ENCODE measurements around the gene ZFP2. TPM values are rescaled to one million over a fixed set of nuclear protein-coding genes. Genes with fewer than 3 reads are reported as not detected.
A peak's percentile ranks its signal among the peaks of the same experiment; 100 is the strongest.

The ZFP2 gene
- total and polyA plus RNA-seq, 2 experiments from 2014 or later: 0.42 to 0.61 TPM

DNA sequence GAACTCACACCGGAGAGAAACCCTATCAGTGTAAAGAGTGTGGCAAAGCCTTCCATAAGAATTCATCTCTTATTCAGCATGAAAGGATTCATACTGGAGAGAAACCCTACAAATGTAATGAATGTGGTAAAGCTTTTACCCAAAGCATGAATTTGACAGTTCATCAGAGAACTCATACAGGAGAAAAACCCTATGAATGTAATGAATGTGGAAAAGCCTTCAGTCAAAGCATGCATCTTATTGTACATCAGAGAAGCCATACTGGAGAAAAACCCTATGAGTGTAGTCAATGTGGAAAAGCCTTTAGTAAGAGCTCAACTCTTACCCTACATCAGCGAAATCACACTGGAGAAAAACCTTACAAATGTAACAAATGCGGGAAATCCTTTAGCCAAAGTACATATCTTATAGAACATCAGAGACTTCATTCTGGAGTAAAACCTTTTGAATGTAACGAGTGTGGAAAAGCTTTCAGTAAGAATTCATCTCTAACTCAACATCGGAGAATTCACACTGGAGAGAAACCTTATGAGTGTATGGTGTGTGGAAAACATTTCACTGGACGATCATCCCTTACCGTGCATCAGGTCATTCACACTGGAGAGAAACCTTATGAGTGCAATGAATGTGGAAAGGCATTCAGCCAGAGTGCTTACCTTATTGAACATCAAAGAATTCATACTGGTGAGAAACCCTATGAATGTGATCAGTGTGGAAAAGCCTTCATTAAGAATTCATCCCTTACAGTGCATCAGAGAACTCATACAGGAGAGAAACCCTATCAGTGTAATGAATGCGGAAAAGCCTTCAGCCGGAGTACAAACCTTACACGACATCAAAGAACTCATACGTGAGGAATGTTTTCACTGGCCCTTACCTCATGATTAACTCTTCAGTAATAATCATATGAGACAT lies 36.4 kb downstream of the ZFP2 start (continued):
- TF ChIP-seq, protein P1, sequence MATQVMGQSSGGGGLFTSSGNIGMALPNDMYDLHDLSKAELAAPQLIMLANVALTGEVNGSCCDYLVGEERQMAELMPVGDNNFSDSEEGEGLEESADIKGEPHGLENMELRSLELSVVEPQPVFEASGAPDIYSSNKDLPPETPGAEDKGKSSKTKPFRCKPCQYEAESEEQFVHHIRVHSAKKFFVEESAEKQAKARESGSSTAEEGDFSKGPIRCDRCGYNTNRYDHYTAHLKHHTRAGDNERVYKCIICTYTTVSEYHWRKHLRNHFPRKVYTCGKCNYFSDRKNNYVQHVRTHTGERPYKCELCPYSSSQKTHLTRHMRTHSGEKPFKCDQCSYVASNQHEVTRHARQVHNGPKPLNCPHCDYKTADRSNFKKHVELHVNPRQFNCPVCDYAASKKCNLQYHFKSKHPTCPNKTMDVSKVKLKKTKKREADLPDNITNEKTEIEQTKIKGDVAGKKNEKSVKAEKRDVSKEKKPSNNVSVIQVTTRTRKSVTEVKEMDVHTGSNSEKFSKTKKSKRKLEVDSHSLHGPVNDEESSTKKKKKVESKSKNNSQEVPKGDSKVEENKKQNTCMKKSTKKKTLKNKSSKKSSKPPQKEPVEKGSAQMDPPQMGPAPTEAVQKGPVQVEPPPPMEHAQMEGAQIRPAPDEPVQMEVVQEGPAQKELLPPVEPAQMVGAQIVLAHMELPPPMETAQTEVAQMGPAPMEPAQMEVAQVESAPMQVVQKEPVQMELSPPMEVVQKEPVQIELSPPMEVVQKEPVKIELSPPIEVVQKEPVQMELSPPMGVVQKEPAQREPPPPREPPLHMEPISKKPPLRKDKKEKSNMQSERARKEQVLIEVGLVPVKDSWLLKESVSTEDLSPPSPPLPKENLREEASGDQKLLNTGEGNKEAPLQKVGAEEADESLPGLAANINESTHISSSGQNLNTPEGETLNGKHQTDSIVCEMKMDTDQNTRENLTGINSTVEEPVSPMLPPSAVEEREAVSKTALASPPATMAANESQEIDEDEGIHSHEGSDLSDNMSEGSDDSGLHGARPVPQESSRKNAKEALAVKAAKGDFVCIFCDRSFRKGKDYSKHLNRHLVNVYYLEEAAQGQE (IDR thresholded peaks at IDR 0.05; ENCODE audit: unreplicated experiment): no peak
- TF ChIP-seq ZNF114 (CRISPR knock-in tag; IDR thresholded peaks at IDR 0.05): no peak
- no peak for TF ChIP-seq STAT1 (IDR thresholded peaks at IDR 0.05; ENCODE audit: unreplicated experiment)

DNA sequence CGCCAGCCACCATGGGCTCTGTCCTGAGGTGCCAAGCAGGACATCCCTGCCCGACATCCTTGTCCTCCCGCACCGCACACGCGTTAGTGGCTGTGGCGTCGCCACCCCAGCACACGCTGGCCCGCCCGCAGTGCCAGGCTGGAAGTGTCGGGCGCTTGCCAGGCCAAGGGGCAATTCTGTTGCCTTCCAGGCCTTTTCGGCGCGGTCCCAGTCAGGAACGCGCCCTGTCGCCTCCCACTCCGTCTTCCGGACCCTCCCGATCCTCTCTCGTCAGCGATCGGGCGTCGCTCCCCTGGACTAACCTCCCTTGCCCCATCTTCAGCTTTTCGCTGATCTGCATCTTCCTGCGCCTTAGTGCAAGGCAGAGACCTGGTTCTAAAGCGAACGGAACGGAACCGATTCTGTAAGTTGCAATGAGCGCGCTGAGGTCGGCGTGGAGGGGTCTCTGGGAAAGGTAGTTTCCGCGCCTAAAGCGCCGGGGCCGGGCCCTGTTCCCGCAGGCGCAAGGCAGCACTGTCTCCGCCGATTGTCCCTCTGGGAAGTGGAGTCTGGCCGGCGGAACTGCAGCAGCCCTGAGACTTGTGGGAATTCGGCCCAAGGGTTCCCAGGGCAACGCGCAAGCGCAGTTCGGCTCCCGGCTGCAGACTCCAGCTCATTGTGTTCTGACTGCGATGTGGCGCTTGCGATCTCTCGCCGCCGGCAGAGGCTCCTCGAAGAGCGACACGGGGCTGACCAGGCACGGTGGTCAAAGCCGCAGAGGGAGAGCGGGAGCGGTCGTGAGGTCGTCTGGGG lies 45.1 kb downstream of the ZFP2 start, which contains the start of gene ZNF454:
TSS of gene ZNF454 (plus strand) at position 630 of the 792 bp plus-strand sequence. CDS start 1,594 bp downstream, outside the sequence.
- H3K4me1 Mint-ChIP-seq: no peaks in the 10 kb centered on the region
- H3K4me3 ChIP-seq: peak within 1 kb of the TSS; percentile 88
- TF ChIP-seq NANOG (IDR thresholded peaks at IDR 0.05; ENCODE audit: borderline replicate concordance) (no peak), POLR2AphosphoS5 (IDR thresholded peaks at IDR 0.05; ENCODE audit: low read depth) (peak; percentile 85)
- TF ChIP-seq, protein P2, sequence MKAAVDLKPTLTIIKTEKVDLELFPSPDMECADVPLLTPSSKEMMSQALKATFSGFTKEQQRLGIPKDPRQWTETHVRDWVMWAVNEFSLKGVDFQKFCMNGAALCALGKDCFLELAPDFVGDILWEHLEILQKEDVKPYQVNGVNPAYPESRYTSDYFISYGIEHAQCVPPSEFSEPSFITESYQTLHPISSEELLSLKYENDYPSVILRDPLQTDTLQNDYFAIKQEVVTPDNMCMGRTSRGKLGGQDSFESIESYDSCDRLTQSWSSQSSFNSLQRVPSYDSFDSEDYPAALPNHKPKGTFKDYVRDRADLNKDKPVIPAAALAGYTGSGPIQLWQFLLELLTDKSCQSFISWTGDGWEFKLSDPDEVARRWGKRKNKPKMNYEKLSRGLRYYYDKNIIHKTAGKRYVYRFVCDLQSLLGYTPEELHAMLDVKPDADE (IDR thresholded peaks at IDR 0.05): peak; percentile 96
- no peaks in the 10 kb centered on the region for H4K20me1 ChIP-seq (replicated peaks; ENCODE audit: insufficient read depth)
- no peak within 1 kb of the TSS for H3K4me3 Mint-ChIP-seq
- no peaks in the 10 kb centered on the region; the same call in 1 of the 2 replicates for H3K4me1 ChIP-seq (ENCODE audit: insufficient read depth)
- H3K27me3 ChIP-seq (ENCODE audit: insufficient read depth): no peaks in the 10 kb centered on the region; the same call in 1 of the 2 replicates
- peak within 1 kb of the TSS; percentile 98 for H2AFZ ChIP-seq
- peaks cover 9% of the 10 kb centered on the region; the same call in 1 of the 2 replicates for H3K9me2 ChIP-seq (ENCODE audit: insufficient read depth)
- peak within 1 kb of the TSS; percentile 76 for H3K27ac ChIP-seq (ENCODE audit: low read depth)
- H3K4me2 ChIP-seq: peak within 1 kb of the TSS; percentile 93
- H3K79me2 ChIP-seq (replicated peaks; ENCODE audit: insufficient read depth): no peaks in the 10 kb centered on the region; the same call in 1 of the 2 replicates
- H3K36me3 ChIP-seq (ENCODE audit: insufficient read depth): peaks cover 5% of the 10 kb centered on the region; the same call in 1 of the 2 replicates
- no peak for ATAC-seq
- peak; percentile 98 for DNase-seq (ENCODE audit: low spot score)
- 0 out of 2 replicates have a peak, but pooled peaks cover 8% of the 10 kb centered on the region for H3F3A ChIP-seq (replicated peaks; ENCODE audit: low read depth)
- H3K27me3 Mint-ChIP-seq (ENCODE audit: insufficient read depth, low read depth, poor library complexity): peaks cover 4% of the 10 kb centered on the region
- peaks cover 99% of the 10 kb centered on the region for H3K9me3 Mint-ChIP-seq
- H3K27ac Mint-ChIP-seq: no peak within 1 kb of the TSS
- H3K36me3 Mint-ChIP-seq (ENCODE audit: low read depth): peaks cover 57% of the 10 kb centered on the region

Data from GM23338 (cell line).